Measurements from ENCODE around the gene ATF6B.
"Not testable (repeated sequence)": the region's sequence is repeated elsewhere in the genome, so short reads cannot be mapped to it uniquely, and the experiment has no call there.

The ATF6B gene

GRCh38 chr6:32083812-32084768, 44.0 kb downstream of the ATF6B start:
- FAIRE-seq, result no peak
- DNase-seq (ENCODE audit: insufficient read length, low spot score), result no peak

- no peak for FAIRE-seq
Measured at GRCh38 chr6:32082935-32083334, 45.1 kb downstream of the ATF6B start.

GRCh38 chr6:32082478-32082877, 45.6 kb downstream of the ATF6B start:
- FAIRE-seq (no peak), DNase-seq (ENCODE audit: insufficient read length, low spot score) (no peak)

More at GRCh38 chr6:32082935-32083334, 45.1 kb downstream of the ATF6B start:
- DNase-seq (ENCODE audit: insufficient read length, low spot score), result no peak

GRCh38 chr6:32081168-32081990, 46.7 kb downstream of the ATF6B start:
- no peak for DNase-seq (ENCODE audit: insufficient read length, low spot score)

GRCh38 chr6:32079566-32080290, 48.3 kb downstream of the ATF6B start:
- DNase-seq (ENCODE audit: insufficient read length, low spot score) (no peak), FAIRE-seq (no peak)

More at GRCh38 chr6:32081168-32081990, 46.7 kb downstream of the ATF6B start:
- no peak for FAIRE-seq

- DNase-seq (ENCODE audit: insufficient read length, low spot score), result no peak
- FAIRE-seq, result no peak
Measured at GRCh38 chr6:32076321-32076809, 51.7 kb downstream of the ATF6B start.

- DNase-seq (ENCODE audit: insufficient read length, low spot score) (no peak), FAIRE-seq (no peak)
Measured at GRCh38 chr6:32075781-32076180, 52.3 kb downstream of the ATF6B start.

GRCh38 chr6:32074996-32075532, 53.0 kb downstream of the ATF6B start:
- FAIRE-seq (no peak), DNase-seq (ENCODE audit: insufficient read length, low spot score) (no peak)

GRCh38 chr6:32073613-32074012, 54.4 kb downstream of the ATF6B start:
- FAIRE-seq (no peak), DNase-seq (ENCODE audit: insufficient read length, low spot score) (no peak)

GRCh38 chr6:32073101-32073500, 54.9 kb downstream of the ATF6B start:
- no peak for DNase-seq (ENCODE audit: insufficient read length, low spot score)

GRCh38 chr6:32070814-32071543, 57.1 kb downstream of the ATF6B start:
- no peak for FAIRE-seq
- no peak for DNase-seq (ENCODE audit: insufficient read length, low spot score)

More at GRCh38 chr6:32073101-32073500, 54.9 kb downstream of the ATF6B start:
- FAIRE-seq, result no peak

- FAIRE-seq, result no peak
- no peak for DNase-seq (ENCODE audit: insufficient read length, low spot score)
Measured at GRCh38 chr6:32069878-32070515, 58.0 kb downstream of the ATF6B start.

- DNase-seq (ENCODE audit: insufficient read length, low spot score) (no peak), FAIRE-seq (no peak)
Measured at GRCh38 chr6:32069460-32069859, 58.6 kb downstream of the ATF6B start.

GRCh38 chr6:32068867-32069266, 59.2 kb downstream of the ATF6B start:
- DNase-seq (ENCODE audit: insufficient read length, low spot score) (no peak), FAIRE-seq (no peak)

GRCh38 chr6:32068315-32068714, 59.7 kb downstream of the ATF6B start:
- not testable (repeated sequence) for FAIRE-seq

GRCh38 chr6:32067521-32067920, 60.5 kb downstream of the ATF6B start:
- DNase-seq (ENCODE audit: insufficient read length, low spot score); FAIRE-seq: not testable (repeated sequence)

More at GRCh38 chr6:32068315-32068714, 59.7 kb downstream of the ATF6B start:
- DNase-seq (ENCODE audit: insufficient read length, low spot score), result not testable (repeated sequence)
